Measurements from ENCODE around the gene TRPC4AP. TPM values are rescaled to one million over a fixed set of nuclear protein-coding genes. Genes with fewer than 3 reads are reported as not detected.

Gene TRPC4AP
- total RNA-seq, 1 experiment from 2014 or later: 48.6 TPM

DNA sequence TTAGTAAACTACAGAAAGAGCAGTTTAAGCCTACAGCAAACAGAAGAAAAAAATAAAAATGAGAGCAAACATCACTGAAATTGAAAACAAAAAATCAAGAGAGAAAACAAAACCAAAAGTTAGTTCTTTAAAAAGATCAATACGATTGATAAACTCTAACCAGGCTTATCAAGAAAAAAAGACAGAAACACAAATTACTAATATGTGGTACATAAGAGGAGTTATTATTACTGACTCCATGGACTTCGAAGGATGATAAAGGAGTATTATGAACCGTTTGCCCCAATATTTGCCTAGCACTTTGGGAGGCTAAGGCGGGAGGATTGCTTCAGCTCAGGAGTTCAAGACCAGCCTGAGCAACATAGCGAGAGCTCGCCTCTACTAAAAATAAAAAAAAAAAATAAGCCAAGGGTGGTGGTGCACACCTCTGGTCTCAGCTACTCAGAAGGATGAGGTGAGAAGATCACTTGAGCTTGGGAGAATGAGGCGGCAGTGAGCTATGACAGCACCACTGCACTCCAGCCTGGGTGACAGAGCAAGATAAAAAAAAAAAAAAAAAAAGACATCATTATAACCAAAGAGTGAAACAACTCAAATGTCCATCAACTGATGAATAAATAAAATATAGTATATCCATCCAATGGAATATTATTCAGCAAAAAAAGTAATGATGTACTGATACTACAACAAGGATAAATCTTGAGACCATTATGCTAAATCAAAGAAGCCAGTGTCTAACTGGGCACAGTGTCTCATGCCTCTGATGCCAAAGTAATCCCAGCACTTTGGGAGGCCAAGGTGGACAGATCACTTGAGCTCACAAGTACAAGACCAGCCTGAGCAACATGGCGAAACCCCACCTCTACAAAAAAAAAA is 12.9 kb downstream of the TRPC4AP start:
- ChIA-PET RAD21 (ENCODE audit: low non-redundant PET in 1 of 2, low total read pairs in 2 of 2, uncharacterized antibody in 2 of 2, unreplicated experiment in 2 of 2) (no interaction called here), POLR2A (interaction anchor here (1.1 kb wide), 1 partner anchor 13 kb away, joined by 3 read pairs; the partner anchor contains the start of gene TRPC4AP), CTCF (no interaction called here)
- Histone ChIP-seq H3K79me2 (ENCODE audit: insufficient read depth, low read length) (peaks cover 66% of the 10 kb centered on the region), H4K20me1 (ENCODE audit: insufficient read depth) (no peaks in the 10 kb centered on the region), H3K4me2 (ENCODE audit: low read length) (no peak overlapping the region), H3K27ac (ENCODE audit: low read depth, low read length) (no peak overlapping the region), H2AFZ (ENCODE audit: low read depth, low read length, poor library complexity, severe bottlenecking) (no peak overlapping the region), H3K27me3 (ENCODE audit: insufficient read depth, low read length) (no peaks in the 10 kb centered on the region), H3K9me2 (ENCODE audit: insufficient read depth) (no peaks in the 10 kb centered on the region), H3K36me3 (ENCODE audit: control insufficient read depth in 1 of 2, insufficient read depth in 2 of 2, low read length in 2 of 2) (peaks cover 10 to 13% of the 10 kb centered on the region in 2 experiments; a peak in 3 of 4 replicates), H3K4me1 (ENCODE audit: control insufficient read depth in 1 of 2, insufficient read depth in 2 of 2, low read length in 2 of 2) (no peaks in the 10 kb centered on the region), H3K9me3 (ENCODE audit: control insufficient read depth in 1 of 2, insufficient read depth in 1 of 2, low read depth in 1 of 2, low read length in 2 of 2) (no peaks in the 10 kb centered on the region), H3K4me3 (replicated peaks in 1 of 2; ENCODE audit: low read depth in 1 of 2, low read length in 2 of 2) (no peak overlapping the region), H3K9ac (ENCODE audit: low read length) (no peak overlapping the region)
- DNase-seq (ENCODE audit: low read depth, low spot score) (no peak), ATAC-seq (no peak)
- intact Hi-C loops (cut with micrococcal nuclease): no loop called here
- no TSS peak for BruUV-seq (replicated peaks)
- TF ChIP-seq, protein P1, sequence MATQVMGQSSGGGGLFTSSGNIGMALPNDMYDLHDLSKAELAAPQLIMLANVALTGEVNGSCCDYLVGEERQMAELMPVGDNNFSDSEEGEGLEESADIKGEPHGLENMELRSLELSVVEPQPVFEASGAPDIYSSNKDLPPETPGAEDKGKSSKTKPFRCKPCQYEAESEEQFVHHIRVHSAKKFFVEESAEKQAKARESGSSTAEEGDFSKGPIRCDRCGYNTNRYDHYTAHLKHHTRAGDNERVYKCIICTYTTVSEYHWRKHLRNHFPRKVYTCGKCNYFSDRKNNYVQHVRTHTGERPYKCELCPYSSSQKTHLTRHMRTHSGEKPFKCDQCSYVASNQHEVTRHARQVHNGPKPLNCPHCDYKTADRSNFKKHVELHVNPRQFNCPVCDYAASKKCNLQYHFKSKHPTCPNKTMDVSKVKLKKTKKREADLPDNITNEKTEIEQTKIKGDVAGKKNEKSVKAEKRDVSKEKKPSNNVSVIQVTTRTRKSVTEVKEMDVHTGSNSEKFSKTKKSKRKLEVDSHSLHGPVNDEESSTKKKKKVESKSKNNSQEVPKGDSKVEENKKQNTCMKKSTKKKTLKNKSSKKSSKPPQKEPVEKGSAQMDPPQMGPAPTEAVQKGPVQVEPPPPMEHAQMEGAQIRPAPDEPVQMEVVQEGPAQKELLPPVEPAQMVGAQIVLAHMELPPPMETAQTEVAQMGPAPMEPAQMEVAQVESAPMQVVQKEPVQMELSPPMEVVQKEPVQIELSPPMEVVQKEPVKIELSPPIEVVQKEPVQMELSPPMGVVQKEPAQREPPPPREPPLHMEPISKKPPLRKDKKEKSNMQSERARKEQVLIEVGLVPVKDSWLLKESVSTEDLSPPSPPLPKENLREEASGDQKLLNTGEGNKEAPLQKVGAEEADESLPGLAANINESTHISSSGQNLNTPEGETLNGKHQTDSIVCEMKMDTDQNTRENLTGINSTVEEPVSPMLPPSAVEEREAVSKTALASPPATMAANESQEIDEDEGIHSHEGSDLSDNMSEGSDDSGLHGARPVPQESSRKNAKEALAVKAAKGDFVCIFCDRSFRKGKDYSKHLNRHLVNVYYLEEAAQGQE (IDR thresholded peaks at IDR 0.05; ENCODE audit: low read depth): no peak
- TF ChIP-seq, protein P2, sequence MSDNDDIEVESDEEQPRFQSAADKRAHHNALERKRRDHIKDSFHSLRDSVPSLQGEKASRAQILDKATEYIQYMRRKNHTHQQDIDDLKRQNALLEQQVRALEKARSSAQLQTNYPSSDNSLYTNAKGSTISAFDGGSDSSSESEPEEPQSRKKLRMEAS (IDR thresholded peaks at IDR 0.05): no peak
- TF ChIP-seq, protein P3, sequence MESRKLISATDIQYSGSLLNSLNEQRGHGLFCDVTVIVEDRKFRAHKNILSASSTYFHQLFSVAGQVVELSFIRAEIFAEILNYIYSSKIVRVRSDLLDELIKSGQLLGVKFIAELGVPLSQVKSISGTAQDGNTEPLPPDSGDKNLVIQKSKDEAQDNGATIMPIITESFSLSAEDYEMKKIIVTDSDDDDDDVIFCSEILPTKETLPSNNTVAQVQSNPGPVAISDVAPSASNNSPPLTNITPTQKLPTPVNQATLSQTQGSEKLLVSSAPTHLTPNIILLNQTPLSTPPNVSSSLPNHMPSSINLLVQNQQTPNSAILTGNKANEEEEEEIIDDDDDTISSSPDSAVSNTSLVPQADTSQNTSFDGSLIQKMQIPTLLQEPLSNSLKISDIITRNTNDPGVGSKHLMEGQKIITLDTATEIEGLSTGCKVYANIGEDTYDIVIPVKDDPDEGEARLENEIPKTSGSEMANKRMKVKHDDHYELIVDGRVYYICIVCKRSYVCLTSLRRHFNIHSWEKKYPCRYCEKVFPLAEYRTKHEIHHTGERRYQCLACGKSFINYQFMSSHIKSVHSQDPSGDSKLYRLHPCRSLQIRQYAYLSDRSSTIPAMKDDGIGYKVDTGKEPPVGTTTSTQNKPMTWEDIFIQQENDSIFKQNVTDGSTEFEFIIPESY (IDR thresholded peaks at IDR 0.05; ENCODE audit: extremely low read depth, insufficient replicate concordance, low read length): no peak
- no peak for TF ChIP-seq CBX3 (IDR thresholded peaks at IDR 0.05; ENCODE audit: low read depth)
- no peak for TF ChIP-seq POLR2A (IDR thresholded peaks at IDR 0.05; ENCODE audit: borderline replicate concordance, extremely low read depth, insufficient read depth, insufficient read length)
- no peak for TF ChIP-seq EZH2phosphoT487 (IDR thresholded peaks at IDR 0.05; ENCODE audit: borderline replicate concordance)
- no peak for TF ChIP-seq JUND (IDR thresholded peaks at IDR 0.05)
- no peak for TF ChIP-seq SP1 (IDR thresholded peaks at IDR 0.05; ENCODE audit: low read depth)
- TF ChIP-seq ZFX (IDR thresholded peaks at IDR 0.05): no peak
- no peak for TF ChIP-seq EZH2 (IDR thresholded peaks at IDR 0.05)
- no peak for TF ChIP-seq SRF (IDR thresholded peaks at IDR 0.05; ENCODE audit: low read depth)
- no peak for TF ChIP-seq RAD21 (IDR thresholded peaks at IDR 0.05; ENCODE audit: low read depth)
- TF ChIP-seq TCF7L2 (IDR thresholded peaks at IDR 0.05; ENCODE audit: borderline replicate concordance, extremely low read depth, insufficient read depth, insufficient read length): no peak
- TF ChIP-seq CTCF (IDR thresholded peaks at IDR 0.05 in 2 of 3, conservative IDR thresholded peaks at IDR 0.05 in 1 of 3; ENCODE audit: borderline replicate concordance in 1 of 3, insufficient read depth in 1 of 3, low read depth in 2 of 3, low read length in 2 of 3): no peak
- TF ChIP-seq, protein P4, sequence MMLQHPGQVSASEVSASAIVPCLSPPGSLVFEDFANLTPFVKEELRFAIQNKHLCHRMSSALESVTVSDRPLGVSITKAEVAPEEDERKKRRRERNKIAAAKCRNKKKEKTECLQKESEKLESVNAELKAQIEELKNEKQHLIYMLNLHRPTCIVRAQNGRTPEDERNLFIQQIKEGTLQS (IDR thresholded peaks at IDR 0.05): no peak
- no peak for TF ChIP-seq ZNF274 (IDR thresholded peaks at IDR 0.05; ENCODE audit: low read depth, low read length)
- TF ChIP-seq CEBPB (IDR thresholded peaks at IDR 0.05; ENCODE audit: low read depth): no peak
- TF ChIP-seq FOSL1 (IDR thresholded peaks at IDR 0.05; ENCODE audit: low read depth): no peak
- no peak for TF ChIP-seq SIN3A (IDR thresholded peaks at IDR 0.05; ENCODE audit: low read depth)
